NCI-H2081 (cell line): ENCODE results near the gene CPN2.

Source experiments
- DNase-seq, 2 experiments: peaks; one replicate each; lab custom pipeline; 2025; lab: John Stamatoyannopoulos, UW

Gene CPN2

GRCh38 chr3:194381460-194381875 is 30.3 kb upstream of the CPN2 start:
- no peak for DNase-seq

DNA sequence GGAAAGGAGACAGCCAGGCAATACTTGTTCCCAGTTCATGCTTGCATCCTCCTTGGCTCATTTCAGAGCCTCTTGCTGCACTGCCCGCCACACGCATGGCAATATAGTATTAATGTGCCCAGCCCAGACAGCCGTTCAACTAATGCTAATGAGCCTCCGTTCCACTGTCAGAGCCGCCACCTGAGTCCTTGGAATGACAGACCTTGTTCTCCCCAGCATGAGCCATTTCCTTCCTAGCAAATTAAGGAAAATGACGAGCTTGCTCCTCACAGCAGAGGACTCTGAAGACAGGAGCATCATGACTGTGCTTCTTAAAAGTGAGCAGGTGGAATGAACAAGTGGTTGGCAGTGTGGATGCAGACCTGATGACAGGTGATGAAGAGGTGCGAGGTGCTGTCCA is 29.2 kb upstream of the CPN2 start:
- DNase-seq = peak in 1 of 2 experiments; percentile 32

DNA sequence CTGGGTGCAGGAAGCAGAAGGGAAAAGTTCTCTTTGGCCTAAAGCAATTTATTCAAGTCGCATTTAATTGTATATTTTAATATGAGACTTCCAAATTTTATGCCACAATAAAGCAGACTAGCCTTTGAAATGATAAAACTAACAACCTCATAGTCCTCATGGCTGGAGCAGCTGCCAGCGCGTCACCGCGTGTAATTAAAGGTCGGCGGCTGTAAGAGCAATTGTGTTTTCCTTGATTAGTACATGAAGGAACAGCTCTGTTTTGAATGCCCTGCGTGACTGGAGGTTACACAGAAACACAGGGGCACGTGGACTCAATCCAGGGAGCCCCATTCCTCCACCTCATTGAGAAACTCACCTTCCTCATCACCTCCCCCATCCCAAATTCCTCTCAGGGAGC is 28.5 kb upstream of the CPN2 start:
- DNase-seq = peak; percentile 43 to 79

DNA sequence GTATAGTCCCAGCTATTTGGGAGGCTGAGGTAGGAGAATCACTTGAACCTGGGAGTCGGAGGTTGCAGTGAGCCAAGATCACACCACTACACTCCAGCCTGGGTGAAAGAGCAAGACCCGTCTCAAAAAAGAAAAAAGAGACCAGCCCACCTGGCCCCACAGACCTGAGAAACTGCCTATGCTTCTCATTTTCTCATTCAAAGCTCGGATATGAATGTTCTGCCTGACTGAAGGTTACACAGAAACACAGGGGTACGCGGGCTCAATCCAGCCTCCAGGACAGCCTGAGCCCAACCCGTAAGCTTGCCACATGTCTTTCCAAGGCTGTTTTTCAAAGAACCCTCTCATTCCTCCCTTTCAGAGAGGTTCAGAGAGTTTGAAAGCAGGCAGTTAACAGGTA is 28.1 kb upstream of the CPN2 start:
- DNase-seq = no peak

- no peak for DNase-seq
Observed at GRCh38 chr3:194377708-194378107, 26.6 kb upstream of the CPN2 start.

- DNase-seq = no peak
Observed at GRCh38 chr3:194376241-194376560, 25.1 kb upstream of the CPN2 start.

- peak in 1 of 2 experiments; percentile 58 for DNase-seq
Observed at GRCh38 chr3:194375473-194376240, 24.5 kb upstream of the CPN2 start.

GRCh38 chr3:194374935-194375334 is 23.8 kb upstream of the CPN2 start:
- no peak for DNase-seq

- no peak for DNase-seq
Observed at GRCh38 chr3:194373899-194374298, 22.8 kb upstream of the CPN2 start.

GRCh38 chr3:194373028-194373427 is 21.9 kb upstream of the CPN2 start:
- DNase-seq = no peak

DNA sequence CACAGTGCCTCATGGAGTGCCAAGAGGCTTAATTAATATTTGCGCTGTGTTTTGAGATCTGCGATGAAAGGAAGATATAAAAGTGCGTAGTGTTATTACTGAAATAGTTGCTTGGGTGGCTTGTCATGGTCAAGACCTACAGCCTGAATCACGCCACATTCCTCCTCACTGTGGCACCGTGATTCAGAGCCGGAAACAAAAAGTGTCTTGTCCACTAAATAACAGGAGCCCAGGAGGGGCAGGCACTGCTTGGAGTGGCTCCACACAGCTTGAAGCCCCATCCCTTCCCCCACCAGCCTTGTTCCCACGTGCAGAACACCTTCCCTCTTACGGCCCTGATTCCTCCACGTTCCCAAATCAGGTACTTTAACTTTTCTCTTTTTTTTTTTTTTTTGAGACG is 19.6 kb upstream of the CPN2 start:
- no peak for DNase-seq

DNA sequence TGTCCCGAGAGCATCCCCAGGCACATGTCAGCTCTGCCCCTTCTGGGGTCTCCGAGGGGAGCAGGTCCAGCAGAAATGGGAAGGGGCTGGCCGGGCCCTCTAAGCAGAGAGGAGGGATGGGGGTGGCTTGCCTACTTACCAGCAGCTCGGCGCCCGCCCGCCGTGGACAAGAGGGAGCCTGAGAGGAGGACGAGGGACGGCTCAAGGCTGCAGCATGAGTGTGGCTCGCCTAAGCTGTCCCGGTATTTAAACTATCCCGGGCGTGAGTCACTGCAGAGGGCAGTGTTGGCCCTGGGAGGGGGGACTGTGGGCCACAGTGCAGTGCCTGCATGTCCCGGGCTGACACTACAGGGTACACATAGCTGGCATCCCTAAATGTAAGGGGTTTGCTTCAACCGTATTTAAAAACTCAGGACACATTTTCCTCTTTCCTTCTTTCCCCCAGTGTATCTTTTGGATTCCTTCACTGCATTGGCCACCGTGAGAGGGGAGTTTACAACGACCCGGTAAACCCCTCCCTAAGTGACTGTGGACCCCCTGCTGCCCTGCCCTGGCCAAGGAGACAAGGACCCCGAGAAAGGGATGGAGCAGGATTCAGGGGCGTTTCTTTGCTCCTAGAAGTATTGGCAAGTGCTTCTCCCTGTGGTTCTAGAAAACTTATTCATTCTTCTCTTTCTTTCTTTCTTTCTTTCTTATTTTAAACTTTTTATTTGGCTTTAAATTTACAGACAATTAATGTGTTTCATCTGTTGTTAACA is 18.6 kb upstream of the CPN2 start, which contains the start of gene LRRC15:
Gene LRRC15 (minus strand): TSS at position 222 of the 758 bp plus-strand sequence. CDS start 8,700 bp downstream, outside the sequence.
- no peak for DNase-seq

GRCh38 chr3:194368918-194369317 is 17.8 kb upstream of the CPN2 start:
- no peak for DNase-seq

GRCh38 chr3:194367992-194368841 is 17.1 kb upstream of the CPN2 start:
- DNase-seq = no peak

DNA sequence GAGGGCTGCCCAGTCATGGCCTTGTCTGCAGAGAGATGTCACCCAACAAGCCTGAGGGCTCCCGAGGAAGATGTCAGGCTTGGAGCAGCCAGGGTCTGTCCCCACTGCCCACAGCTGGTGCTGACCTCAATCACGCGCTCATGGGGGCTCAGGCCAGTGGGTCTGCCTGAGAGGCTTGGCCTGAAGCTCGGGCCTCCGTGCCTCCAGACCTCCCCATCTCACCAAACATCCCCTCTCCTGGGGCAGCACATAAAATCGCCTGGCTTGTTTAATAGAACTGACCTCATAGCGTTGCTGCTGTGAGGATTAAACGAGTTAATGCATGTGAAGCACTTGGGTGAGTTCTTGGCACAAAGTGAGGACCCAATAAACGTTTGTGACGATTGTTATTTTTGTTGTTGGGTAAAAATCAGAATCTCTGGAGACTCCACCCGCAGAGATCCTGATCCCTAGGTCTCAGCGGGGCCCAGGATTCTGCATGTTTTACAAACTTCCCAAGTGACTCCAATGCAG is 14.9 kb upstream of the CPN2 start:
- no peak for DNase-seq

DNA sequence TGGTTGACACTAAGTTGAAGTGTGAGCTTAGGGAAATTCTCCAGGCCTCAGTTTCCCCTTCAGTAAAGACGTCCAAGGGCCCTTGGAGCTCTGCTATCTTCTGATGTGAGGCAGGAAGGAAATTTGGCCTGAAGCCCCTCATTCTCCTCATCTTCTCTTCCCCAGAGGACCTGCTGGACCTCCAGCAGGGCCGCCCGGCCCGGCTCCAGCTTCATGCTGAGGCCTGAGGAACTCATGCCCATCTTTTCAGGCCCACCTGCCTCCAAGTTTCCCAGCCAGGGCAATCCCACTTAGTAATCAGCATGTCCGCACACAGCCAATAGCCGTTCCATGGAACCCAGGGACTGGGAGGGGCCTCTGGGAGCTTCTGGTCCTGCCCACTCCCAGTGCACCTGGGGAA is 14.4 kb upstream of the CPN2 start:
- no peak for DNase-seq

- peak; percentile 98 to 100 for DNase-seq
Observed at GRCh38 chr3:194364652-194365434, 13.7 kb upstream of the CPN2 start.

DNA sequence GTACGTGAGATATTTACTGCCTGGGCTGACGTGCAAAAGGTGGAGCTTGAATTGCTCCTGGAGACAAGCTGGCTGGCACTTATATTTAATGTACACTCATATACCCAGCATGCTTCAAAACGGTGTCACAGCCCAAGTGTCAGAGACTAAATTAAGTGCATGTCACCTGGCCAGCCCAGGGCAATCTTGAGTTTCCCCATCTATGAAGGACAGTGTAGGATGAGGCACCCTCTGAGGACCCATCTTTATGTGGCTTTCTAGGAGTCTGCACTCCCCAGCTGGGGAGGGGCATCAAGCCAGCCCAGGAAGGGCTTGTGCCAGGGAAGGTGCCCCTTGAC is 13.2 kb upstream of the CPN2 start:
- DNase-seq = peak in 1 of 2 experiments; percentile 73

DNA sequence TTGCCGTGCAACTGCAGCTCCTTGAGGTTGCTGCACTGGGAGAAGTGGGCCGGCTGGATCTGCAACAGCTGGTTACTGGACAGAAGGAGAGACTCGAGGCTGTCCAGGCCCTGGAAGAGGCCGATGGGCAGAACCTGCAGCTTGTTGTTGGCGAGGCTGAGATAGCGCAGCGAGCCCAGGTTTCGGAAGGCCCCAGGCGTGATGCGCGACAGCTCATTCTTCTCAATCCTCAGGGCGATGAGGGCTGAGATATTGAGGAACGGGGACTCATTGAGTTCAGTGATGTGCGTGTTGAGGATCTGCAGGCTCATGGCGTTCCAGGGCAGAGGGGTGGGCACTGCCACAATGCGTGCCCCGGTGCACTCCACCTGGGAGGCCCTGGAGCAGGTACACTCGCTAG is 9.4 kb upstream of the CPN2 start:
- DNase-seq = no peak

DNA sequence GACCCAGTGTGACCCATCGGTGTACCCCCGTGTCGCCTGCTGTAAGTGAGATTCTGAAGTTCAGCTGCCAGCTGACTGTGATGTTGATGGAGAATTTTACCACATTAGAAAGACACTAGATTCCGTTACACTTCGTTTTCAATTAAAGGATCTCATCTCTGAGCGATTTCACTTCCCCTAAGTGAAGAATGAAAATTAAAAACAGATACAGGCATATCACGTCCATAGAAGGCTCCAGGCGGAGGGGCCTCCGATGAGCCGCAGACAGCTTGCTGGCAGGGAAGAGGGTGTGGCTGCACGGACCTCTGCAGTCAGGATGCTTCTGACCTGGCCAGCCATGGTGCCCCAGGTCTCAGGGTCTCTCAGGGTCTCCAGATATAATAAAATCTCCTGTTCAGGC is 6.6 kb upstream of the CPN2 start:
- no peak for DNase-seq

- no peak for DNase-seq
Observed at GRCh38 chr3:194355379-194355778, 4.3 kb upstream of the CPN2 start.

- no peak for DNase-seq
Observed at GRCh38 chr3:194354315-194354714, 3.2 kb upstream of the CPN2 start.
